GM18907 (cell line): Measurements from ENCODE around the gene DNAH3.
"Not testable (repeated sequence)": the region's sequence is repeated elsewhere in the genome, so short reads cannot be mapped to it uniquely, and the experiment has no call there.

Experiments used
- ATAC-seq: cut with Tn5 transposase; IDR thresholded peaks from one replicate; pipeline ENCODE4 v1.9.1; 2021; ENCODE audit warnings: mild to moderate bottlenecking, moderate library complexity; ENCODE audit not compliant: unreplicated experiment

Gene DNAH3

GRCh38 chr16:21169249-21169981 lies 18.8 kb upstream of the DNAH3 start:
- no peak for ATAC-seq

- ATAC-seq = no peak
Measured at GRCh38 chr16:21167929-21168602, 17.4 kb upstream of the DNAH3 start.

DNA sequence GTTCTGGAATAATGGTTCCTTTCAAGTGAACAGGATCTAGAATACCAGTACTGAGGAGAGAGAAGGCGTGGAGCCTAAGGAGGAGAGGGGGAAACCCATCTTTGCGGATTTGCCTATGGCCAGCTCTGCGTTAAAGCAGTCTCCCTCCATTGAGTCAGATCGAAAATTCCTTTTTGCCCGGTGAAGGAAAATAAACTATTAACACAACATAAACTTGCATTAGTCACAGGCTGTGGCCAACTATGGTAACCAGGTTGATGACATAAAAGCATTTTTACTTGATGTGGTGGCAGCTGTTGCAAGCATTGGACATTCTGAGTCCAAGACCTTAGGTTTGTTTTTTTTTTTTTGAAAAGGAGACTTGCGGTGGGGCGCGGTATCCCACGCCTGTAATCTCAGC lies 16.7 kb upstream of the DNAH3 start:
- no peak for ATAC-seq

GRCh38 chr16:21166561-21166961 lies 15.9 kb upstream of the DNAH3 start:
- ATAC-seq = no peak

GRCh38 chr16:21164521-21165168 lies 14.0 kb upstream of the DNAH3 start:
- ATAC-seq = no peak

DNA sequence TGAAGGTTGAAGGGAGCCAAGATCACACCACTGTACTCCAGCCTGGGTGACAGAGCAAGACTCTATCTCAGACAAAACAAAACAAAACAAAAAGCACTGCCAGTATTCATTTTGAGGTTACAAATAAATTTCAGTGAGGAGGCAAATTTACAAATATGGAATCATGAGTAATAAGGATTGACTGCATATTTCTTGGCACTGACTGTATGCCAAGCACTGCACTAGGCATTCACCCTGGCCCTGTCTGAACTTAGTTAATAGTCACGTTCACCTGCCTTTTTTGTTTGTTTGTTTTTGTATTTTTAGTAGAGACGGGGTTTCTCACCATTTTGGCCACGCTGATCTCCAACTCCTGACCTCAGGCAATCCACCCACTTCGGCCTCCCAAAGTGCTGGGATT lies 12.9 kb upstream of the DNAH3 start:
- ATAC-seq = no peak

DNA sequence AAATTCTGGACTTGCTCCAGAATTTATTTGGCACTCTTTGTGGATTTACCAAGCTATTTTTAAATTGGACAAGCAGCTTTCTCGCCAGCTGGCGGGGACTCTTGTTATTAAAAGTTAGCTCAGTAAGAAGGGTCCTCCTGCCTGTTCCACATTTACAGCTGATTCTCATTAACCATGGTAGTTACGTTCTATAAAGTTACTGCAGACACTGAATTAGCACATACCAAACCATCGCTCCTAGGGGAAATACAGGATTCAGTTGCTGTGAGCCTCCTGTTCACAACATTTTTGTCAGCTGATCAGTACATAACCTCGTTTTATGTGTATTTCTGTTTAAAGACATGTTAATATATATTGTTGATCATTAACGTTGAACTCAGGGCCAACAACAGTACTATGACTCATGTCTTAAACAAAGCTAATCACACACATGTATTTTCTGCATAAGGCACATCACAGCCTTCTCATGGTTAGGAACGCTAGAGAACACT lies 12.1 kb upstream of the DNAH3 start:
- ATAC-seq = no peak

DNA sequence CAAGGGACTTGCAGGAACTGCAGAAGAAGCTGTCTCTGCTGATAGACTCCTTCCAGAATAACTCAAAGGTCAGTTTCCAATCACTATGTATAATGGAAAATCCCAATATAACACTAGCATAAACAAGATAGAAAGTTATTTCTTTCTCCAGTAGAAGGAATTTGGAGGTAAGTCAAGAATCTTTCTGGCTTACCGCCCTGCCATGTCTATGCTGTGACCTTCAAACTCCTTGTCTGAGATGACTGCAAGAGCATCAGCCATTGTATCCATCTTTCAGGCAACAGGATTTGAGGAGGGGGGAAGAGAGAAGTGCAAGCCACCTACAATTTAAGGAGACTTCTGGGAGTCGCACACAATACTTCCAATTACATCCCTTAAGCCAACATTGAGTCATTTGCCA lies 10.6 kb upstream of the DNAH3 start:
- ATAC-seq = no peak

DNA sequence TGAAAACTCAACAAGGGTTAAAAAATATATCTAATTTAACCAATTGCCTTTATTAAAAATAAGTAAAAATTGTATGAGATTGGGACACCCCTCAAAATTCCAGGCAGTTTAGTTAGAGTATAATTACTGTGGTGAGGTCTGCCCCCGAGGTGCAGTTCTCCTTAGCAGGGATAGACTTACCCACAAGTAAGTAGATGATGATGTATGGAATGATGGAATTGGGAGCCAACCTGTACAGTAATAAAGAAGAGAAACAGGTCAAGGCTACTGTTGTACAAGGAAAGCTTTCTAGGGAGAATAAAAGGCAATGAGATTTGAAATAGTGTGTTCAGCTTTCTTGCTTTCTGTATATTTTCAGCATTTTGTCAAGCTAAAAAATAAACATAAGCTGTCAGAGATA lies 9.6 kb upstream of the DNAH3 start:
- no peak for ATAC-seq

GRCh38 chr16:21159281-21159951 lies 8.8 kb upstream of the DNAH3 start:
- ATAC-seq = no peak

- ATAC-seq = peak; percentile 84
Measured at GRCh38 chr16:21158208-21159110, 7.8 kb upstream of the DNAH3 start, which contains the start of gene LDAF1. Gene LDAF1, plus strand, starts transcription at chr16:21158674. Its CDS starts 2,509 bp downstream, at chr16:21161183.

GRCh38 chr16:21157632-21158031 lies 7.0 kb upstream of the DNAH3 start:
- ATAC-seq = no peak

GRCh38 chr16:21156767-21157467 lies 6.3 kb upstream of the DNAH3 start:
- ATAC-seq = no peak

- not testable (repeated sequence) for ATAC-seq
Measured at GRCh38 chr16:21156011-21156410, 5.4 kb upstream of the DNAH3 start.

- not testable (repeated sequence) for ATAC-seq
Measured at GRCh38 chr16:21153124-21153729, 2.6 kb upstream of the DNAH3 start.

DNA sequence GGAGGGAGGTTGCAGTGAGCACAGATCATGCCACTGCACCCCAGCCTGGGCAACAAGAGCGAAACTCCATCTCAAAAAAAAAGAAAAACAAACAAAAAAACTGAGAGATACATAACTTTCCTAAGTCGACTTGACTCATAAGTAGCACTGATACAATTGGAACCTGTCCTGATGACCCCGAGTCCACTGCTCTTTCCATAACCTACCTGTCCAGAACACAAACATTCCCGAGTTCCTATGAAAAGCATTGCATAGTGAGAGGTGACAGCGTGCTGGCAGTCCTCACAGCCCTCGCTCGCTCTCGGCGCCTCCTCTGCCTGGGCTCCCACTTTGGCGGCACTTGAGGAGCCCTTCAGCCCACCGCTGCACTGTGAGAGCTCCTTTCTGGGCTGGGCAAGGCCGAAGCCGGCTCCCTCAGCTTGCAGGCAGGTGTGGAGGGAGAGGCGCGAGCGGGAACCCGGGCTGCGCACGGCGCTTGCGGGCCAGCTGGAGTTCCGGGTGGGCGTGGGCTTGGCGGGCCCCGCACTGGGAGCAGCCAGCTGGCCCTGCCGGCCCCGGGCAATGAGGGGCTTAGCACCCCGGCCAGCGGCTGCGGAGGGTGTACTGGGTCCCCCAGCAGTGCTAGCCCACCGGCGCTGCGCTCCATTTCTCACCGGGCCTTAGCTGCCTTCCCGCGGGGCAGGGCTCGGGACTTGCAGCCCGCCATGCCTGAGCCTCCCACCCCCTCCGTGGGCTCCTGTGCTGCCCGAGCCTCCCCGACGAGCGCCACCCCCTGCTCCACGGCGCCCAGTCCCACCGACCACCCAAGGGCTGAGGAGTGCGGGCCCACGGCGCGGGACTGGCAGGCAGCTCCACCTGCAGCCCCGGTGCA lies 1.7 kb upstream of the DNAH3 start:
- ATAC-seq = not testable (repeated sequence)

DNA sequence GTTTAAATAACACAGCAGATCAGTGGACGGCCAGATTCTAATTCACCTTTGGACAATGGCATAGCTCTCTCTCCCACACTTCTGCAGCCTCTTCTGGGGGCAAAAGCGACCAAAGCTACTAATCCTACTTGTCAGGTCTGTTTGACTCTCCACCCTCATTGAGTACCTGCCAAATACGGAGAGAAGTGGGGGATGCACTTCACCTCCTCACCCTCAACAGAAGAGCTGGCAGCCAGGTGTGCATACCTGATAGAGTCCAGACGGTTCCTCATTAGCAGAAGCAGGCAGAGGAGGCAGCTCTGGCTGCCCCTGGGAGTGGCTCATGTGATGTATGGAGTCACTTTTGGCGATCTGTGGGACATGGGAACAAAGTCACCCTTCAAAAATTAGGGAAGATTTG lies 4.9 kb downstream of the DNAH3 start:
- ATAC-seq = no peak

DNA sequence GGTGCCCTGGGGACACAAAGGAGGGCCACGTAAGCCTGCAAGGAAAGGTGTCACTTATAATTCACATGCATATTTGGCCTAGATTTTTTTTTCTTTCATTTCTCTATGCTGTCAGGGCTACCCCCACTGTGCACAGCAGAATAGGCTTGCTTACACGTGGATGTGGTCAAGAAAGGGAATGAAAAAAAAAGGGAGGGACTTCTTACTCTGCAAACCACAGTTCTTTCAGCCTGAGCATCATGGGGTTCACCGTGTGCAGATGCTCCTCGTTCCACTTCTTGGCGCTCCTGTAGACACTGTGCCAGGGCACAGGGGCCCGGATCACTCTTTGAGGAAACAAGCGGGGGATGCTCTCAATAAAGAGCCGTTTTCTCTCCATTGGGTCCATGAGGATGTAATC lies 16.6 kb downstream of the DNAH3 start:
- no peak for ATAC-seq
